Stimulated activated CD4-positive, alpha-beta T cell treated with anti-CD3 and anti-CD28 coated beads, Interleukin-1b, Interleukin-23, amount 100 ng/mL, for 24 hours (primary cell): ENCODE measurements around the gene LRRC32.
"Not testable (repeated sequence)": the region's sequence is repeated elsewhere in the genome, so short reads cannot be mapped to it uniquely, and the experiment has no call there.

Experiments used
- DNase-seq, 4 experiments: peaks; one replicate each; pipeline ENCODE4 v3.0.0-alpha.2; 2020; ENCODE audit warnings: low read depth in 4 of 4, low spot score in 1 of 4

Gene LRRC32

DNA sequence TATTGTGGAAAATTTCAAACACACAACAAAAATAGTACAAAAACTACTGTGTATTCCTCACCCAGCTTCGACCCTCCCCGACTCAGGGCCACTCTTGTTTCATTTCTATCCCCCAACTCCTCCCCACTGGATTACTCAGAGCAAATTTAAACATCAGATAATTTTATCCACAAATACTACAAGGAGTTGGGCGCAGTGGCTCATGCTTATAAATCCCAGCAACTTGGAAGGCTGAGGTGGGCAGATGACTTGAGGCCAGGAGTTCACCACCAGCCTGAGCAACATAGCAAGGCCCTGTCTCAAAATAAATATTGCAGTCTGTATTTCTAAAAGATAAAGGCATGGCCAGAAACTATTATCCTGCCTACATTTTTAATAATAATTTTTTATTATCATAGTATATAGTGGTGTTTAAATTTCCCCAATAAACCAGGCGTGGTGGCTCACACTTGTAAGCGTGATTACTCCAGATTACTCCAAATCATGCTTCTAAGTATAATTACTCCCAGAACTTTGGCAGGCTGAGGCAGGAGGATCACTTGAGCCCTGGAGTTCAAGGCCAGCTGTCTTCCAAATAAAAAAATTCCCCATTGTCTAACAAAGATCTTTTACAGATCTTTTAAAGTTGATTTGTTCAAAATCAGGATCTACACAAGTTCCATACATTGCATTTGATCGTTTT lies 39.8 kb downstream of the LRRC32 start:
- DNase-seq, result no peak

DNA sequence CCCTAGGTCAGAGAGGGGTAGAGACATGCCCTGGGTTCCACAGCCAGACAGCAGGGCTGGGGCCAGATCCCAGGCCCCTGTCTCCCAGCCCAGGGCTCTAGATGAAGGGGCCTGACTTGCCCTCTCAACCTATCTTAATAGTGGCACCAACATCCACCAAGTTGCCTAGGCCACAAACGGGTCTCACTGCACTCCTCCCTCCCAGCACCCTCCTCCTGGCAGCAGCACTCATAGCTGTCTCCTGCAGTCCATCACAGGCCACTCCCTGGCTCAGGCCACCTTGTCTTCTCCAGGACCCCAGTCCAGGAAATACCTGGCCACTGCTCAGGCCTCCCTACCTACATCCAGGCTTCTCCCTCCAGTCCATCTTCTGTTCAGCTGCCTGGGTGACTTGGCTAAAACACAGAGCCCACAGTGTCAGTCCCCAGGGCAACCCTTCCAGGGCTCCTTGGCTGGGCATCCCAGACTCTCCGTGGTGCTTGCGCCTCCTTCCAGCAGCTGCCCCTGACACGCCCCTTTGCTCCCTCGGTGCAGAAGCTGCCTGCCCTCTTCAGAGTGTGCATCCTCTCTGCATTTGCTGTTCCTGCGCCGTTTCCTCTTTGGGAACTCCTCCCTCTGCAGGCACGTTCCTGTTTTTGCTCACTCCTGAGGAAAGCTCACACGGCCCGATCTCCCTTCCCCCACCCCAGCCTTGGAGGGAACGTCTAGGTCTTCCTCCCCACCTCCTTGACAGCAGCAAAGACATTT lies 40.5 kb downstream of the LRRC32 start:
- no peak for DNase-seq

DNA sequence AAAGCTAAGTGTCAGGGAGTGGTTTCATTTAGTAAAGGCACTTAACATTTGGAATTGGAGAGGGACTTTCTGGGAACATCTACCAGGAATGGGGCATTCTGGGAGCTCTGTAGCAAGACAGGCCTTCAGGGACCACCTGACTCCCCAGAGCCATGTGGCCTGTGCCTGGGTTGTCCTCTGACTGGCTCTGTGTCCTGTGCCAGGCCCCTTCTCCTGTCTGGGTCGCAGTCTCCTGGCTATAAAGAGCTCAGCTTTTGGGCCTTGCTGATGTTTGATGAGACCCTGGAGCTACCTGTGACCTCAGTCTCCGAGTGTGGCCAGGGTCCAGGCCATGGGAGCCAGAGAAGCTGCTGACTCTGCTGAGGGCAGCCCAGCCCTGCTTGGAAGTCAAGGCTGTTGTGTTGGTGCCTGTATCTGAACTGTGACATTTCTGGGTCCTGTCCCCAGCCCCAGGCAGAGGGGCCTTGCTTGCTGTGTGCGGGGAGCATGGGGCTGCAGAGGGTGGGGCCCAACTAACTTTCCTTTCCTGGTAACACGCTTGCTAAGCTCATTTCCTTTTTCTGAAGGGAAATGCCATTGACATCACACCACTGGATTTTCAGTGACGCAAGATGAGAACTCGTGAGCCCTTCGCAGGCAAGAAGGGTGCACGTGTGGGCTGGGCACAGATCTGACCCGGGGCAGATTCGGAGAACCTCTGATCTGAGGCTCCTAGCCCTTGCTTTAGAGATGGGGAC lies 41.3 kb downstream of the LRRC32 start:
- peak in 1 of 4 experiments; percentile 28 for DNase-seq

DNA sequence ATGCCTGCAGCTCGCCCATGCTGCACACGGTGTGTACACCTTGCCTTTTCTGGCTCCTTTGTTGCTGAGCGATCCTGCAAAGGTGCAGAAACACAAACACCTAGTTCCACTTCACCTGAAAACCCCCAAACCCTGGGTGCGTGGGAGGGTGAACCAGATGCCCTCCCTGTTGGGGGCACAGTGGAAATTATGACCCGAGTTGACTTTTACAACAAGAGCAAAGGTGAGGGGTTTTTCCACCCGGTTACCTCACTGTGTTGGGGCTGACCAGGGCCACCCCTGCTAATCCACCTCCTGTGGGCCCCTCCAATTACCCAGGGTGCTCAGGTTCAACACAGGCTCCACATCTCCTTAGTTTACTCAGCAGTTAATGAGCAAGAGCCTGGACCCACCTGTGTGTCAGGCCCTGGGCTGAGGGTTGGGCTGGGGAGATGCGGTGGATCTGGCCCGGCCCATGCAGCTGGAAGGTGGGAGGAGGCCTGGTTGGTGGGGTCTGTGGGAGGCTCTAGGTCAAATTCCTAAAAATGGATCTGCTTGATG lies 42.1 kb downstream of the LRRC32 start:
- peak in 1 of 4 experiments; percentile 30 for DNase-seq

DNA sequence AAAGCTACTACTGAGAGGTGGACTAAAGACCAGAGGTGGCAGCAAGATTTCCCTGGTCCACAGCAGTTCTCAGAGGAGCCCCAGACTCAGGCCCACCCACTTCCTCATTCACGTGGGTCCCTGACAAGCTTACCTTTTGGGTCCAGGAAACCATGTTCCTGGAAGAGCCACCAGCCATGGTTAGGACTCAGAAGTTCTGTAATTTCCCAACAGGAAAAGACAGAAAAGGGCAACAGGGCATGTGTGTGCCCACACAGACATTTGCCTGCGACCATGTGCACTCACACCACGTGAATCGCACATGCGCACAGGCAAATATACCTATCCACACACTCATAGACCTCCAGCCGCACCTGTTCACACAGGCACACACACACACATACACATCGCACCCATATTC lies 42.9 kb downstream of the LRRC32 start:
- no peak for DNase-seq

DNA sequence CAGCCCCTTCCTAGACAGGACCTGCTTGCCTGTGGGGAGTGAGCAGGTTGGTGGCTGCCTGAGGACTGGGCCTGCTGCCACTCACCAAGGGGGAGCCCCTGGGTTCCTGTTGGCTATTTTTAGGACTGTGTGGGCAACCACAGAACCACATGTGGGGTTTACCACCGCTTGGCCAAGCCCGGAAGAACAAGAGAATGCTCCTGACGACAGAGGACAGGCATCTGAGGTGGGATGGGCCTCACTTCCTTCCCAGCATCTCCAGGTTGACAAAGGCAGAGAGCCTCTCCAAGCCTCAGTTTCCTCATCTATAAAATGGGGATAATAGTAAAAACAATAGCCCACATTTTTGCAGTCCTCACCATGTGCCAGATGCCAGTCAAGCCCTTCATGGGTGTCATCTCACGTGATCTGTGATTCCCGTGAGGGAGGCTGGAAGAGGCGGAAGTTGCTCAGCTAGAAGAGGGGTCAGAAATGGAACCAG lies 43.6 kb downstream of the LRRC32 start:
- peak in 1 of 4 experiments; percentile 35 for DNase-seq

DNA sequence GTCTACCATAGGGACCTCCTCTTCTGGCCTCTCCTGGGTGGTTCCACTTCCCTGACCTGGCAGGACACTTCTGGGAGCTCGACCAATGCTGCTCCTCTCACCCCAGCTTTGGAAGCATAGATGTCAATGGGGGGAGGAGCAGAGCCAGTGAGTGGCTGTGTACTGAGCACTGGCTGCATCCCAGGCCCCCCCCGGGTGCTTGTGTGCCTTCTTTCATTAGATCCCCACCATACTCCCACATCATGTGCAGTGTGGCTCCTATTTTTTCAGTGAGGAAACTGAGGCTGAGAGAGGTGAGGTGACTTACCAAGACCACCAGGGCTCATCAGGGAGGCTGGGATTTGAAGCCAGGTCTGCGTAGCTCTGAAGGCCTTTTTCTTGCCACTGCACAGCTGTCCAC lies 44.3 kb downstream of the LRRC32 start:
- no peak for DNase-seq

DNA sequence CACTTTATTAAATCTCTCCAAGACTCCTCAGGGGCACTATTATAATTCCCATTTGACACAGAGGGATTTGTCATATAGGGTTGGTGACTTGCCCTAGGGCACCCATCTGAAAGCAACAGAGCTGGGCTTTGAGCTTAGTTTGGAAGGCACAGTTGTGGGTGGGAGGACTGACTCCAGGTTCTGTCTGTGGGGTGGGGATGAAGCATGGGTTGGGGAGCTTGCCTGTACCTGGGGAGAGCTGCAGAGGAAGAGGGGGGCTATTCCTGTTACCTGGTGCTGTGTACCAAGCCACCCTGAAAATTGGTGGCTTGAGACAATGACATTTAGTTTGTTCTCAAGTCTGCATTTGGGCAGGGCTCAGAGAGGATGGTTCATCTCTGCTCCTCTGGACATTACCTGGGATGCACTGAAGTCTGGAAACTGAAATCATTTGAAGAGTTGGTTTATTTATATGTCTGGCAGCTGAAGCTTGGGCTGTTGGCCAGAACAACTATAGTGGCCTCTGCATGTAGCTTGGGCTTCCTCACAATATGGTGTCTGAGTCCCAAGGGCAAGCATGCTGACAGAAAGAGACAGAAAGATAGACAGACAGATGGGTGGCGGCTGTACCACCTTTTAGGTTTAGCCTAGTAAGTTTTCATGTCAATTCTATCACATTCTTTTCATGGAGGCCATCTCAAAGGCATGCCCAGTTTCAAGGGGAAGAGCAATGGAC lies 44.9 kb downstream of the LRRC32 start:
- no peak for DNase-seq

DNA sequence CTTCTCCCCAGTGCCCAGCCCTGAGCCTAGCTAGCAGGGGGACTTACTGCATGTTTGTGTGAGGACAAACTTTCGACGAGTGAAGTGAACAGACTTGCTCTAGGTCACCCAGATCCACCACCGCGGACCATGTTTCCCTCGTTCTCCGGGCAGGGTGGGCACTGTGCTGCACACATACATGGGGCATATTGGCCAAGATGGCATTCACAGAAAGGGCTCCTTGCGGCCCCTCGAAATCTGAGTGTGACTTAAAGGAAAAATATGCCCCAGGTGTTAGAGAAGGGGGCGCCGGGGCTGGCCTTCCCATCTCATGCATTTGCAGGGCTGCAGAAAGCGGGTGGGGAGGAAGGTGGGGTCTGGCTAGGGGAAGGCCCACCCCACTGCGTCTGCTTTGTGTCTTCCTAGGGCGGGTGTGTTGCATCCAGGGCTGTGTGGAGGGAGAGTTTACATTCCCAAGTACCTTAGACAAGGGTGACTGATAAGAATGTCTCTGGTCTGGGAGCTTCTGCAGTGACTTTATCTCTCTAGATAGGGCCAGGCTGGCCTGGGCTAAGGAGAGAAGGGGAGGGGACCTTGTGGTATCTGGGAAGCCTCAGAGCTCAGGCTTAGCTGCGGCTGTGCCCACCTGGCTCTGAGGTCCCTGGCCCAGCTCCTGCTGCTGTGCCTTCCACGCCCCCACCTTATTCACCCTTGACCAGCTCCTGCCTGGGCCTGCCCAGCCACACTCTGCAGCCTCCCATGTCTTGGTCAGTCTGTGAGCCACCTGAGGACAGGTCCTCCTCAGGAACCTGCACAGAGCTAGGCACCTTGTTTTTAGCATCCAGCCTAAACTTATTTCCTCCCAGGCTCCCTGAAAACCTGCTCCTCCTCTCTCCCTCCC lies 45.8 kb downstream of the LRRC32 start:
- DNase-seq, result no peak

DNA sequence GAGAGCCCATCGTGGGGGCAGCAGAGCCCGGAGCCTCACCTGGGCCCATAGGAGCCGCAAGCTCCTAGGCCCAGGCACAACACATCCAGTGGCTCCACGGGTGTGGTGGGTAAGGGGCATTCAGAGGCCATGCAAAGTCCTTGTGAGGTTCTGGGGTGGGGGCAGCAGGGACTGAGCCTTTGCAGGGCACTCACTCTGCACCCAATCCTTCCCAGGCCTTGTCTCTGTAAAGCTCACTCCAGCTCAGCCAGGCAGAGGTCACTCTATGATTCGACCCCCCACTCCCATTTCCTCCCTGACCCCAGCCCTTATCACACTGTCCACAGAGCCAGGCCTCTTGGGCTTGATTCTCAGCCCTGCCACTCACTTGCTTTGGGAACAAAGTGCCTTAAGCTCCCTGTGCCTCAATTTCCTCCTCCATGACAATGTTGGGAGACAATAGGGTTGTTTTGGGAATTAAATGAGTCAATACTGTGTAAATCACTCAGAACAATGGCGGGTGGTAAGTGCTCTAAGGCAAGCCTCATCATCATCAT lies 46.6 kb downstream of the LRRC32 start:
- DNase-seq, result no peak

DNA sequence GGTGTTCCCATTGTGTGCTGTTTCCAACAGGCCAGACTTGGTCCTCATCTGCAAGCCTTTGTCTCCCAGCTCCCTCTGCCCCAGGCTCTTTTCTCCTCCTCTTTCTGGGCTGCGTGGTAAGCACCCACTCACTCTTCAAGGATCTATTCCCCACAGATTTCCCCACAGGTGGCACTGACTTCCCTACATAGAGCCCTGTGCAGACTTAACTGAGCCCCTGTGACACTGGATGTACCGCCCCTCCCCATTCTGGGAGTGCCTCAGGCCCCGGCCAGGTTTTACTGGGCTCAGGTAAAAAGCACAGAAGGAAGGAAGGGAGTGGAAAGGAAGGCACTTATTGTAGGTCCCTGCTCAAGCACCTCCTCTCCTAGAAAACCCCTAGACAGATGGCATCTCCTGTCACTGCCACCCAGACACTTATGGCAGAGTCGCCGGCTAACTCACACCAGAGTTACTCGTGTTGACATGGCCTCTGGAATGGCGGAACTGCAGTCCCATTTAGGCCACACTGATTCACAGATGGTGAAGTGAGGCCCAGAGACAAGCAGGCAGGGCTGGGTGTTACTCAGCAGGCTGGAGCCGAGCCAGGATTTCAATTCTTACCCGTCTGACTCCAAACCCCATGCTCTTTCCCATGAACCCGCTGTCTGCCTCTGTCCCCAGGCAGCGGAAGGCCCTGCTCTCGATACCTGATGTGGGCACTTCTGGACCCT lies 47.2 kb downstream of the LRRC32 start:
- no peak for DNase-seq

DNA sequence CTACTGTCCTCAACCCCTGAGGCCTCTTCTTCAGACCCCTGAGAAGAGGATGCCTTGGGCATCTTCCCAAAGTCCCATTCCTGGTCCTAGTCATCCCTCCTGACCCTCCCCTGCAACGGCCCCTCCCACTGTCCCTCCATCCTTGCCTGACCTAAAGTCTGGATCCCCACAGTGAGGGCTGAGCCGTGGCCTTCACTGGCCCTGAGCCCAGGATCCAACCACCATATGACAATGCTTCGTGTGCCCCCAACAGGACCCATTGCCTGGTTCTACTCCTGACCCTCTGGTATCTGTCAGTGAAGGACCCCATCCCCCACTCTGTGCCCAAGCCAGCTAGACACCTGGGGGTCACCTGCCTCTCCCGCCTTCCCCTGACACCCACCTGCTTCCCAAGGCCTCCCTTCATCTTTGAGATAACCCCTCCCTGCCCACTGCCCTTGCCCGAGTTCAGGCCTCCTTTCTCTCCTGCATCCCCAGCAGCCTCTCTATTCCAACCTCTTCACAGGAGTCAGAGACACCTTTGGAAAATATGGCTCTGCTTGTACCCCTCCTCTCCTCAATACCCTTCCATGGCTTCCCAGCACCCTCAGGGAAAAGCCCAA lies 48.0 kb downstream of the LRRC32 start:
- no peak for DNase-seq

DNA sequence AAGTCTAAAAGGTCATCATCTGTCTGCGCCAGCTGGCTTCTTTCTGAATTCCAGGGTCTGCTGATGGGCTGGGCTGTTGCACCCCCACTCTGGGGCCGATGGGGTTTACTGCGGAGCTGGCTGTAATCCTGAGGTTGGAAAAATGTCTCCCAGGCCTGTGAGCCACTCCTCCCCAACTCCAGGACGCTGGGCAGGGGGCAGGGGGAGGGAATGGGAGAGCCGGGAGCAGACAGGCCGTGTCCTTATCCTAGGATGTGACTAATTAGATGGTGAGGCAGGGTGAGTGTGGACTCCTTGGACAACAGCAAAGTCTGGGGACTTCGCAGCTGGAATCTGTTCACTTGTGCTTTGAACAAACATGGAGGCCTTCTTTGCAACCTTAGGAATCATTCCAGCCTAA lies 48.7 kb downstream of the LRRC32 start:
- DNase-seq, result no peak

DNA sequence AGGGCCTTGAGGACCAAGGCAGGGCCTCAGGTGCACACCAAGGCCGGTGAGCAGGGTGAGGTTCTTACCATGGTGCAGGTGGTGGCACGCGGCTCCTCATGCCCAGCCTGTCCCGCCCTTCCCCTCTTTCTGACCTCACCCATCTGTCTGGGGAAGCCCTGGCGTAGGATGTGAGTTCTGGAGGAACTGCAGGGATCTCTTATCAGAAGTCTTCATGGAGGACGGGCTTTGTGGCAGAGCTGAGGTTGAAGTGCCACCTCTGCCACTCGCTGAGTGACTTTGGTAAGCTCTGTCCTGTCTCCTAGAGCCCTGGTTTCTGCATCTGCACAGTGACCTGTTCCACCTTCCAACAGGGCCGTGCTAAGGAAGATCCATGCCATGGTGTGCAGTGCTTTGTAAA lies 49.1 kb downstream of the LRRC32 start:
- DNase-seq, result no peak

DNA sequence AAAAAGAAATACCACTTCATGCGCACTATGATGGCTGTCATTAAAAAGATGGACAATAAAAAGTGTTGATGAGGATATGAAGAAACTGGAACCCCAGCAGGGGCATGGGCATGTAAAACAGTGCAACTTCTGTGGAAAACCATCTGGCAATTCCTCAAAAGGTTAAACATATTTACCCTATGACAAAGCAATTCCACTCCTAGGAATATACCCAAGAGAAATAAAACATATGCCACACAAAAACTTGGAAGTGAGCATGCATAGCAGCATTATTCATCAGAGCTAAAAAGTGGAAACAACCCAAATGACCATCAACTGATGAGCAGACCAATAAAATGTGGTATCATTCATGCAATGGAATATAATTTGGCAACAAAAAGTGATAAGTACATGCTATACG lies 50.1 kb downstream of the LRRC32 start:
- no peak for DNase-seq

DNA sequence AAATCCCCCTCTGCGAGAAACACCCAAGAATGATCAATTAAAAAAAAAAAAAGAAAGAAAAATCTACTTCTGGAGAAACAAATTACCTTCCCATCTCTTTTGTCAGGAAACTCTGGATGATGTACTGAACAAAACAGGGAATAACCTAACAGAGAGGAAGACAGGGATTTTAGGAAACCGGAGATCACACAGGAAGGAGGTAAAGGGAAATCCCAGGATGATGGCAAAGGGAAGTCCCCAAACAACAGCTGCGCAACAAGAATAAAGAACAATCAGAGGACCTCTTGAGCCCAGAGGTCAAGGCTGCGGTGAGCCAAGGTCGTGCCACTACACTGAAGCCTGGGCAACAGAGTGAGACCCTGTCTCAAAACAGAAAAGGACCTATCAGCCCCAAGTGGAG lies 50.7 kb downstream of the LRRC32 start:
- DNase-seq, result not testable (repeated sequence)

DNA sequence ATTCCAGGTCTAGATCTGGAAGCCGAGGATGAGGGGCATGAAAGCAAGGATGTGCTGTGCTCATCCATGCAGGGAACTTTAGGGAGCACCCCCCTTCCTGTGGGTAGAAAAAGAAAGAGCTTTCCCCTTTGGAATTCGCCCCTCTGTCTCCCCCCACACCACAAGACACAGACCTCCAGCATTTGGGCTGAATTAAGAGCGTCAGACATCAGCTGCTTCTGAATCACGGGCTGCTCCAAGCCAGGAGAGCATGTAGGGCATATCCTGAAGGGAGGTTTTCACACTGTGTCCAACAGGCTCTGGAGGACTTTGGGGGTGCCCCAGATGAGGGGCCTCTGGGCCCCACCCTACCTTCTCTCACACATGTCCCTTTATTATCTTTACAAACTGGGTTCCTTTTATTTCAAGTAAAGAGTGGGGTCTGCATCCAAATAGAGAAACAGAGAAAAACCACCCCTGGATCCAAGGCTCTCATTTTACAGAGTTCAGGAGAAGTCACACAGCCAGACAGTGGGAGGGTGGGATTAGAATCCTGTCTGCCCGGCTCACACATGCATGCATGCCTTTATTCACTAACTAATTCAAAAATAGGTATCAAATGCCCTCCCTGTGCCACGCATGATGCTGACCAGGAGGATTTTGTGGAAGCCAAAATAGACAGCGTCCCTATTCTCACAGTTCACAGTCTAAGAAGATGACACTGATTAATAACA lies 52.8 kb downstream of the LRRC32 start:
- no peak for DNase-seq
